ENCODE data around the gene SYNGR3.

SYNGR3 gene

GRCh38 chr16:2039274-2040031 is 49.7 kb downstream of the SYNGR3 start:
- Histone ChIP-seq H3K79me2 (ENCODE audit: insufficient read depth, low read length) (no peaks in the 10 kb centered on the region), H4K20me1 (ENCODE audit: low read depth, low read length) (no peaks in the 10 kb centered on the region), H3K4me3 (ENCODE audit: insufficient read depth, low read length, poor library complexity, severe bottlenecking) (no peak overlapping the region), H3F3A (ENCODE audit: insufficient read depth) (no peaks in the 10 kb centered on the region), H3K9ac (ENCODE audit: low read length) (no peak overlapping the region), H3K27me3 (ENCODE audit: low read length) (no peaks in the 10 kb centered on the region), H2AFZ (ENCODE audit: low read depth, low read length, severe bottlenecking) (no peak overlapping the region), H3K9me2 (replicated peaks; ENCODE audit: insufficient read depth, low read length) (no peaks in the 10 kb centered on the region), H3K27ac (ENCODE audit: low read depth, low read length) (no peak overlapping the region), H3K36me3 (ENCODE audit: low read length) (no peaks in the 10 kb centered on the region), H3K4me2 (ENCODE audit: low read depth, low read length, poor library complexity, severe bottlenecking) (no peak overlapping the region), H3K9me3 (ENCODE audit: insufficient read depth, low read length) (no peaks in the 10 kb centered on the region)
- TF ChIP-seq, protein P1, sequence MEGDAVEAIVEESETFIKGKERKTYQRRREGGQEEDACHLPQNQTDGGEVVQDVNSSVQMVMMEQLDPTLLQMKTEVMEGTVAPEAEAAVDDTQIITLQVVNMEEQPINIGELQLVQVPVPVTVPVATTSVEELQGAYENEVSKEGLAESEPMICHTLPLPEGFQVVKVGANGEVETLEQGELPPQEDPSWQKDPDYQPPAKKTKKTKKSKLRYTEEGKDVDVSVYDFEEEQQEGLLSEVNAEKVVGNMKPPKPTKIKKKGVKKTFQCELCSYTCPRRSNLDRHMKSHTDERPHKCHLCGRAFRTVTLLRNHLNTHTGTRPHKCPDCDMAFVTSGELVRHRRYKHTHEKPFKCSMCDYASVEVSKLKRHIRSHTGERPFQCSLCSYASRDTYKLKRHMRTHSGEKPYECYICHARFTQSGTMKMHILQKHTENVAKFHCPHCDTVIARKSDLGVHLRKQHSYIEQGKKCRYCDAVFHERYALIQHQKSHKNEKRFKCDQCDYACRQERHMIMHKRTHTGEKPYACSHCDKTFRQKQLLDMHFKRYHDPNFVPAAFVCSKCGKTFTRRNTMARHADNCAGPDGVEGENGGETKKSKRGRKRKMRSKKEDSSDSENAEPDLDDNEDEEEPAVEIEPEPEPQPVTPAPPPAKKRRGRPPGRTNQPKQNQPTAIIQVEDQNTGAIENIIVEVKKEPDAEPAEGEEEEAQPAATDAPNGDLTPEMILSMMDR (IDR thresholded peaks at IDR 0.05; ENCODE audit: insufficient read depth, low read length, poor library complexity, severe bottlenecking): no peak
- TF ChIP-seq EZH2phosphoT487 (conservative IDR thresholded peaks at IDR 0.05; ENCODE audit: low read length): no peak

GRCh38 chr16:2040041-2040786 is 50.4 kb downstream of the SYNGR3 start:
- no peaks in the 10 kb centered on the region for H3F3A ChIP-seq (ENCODE audit: insufficient read depth)
- H3K36me3 ChIP-seq (ENCODE audit: low read length): no peaks in the 10 kb centered on the region
- H3K9ac ChIP-seq (ENCODE audit: low read length): no peak overlapping the region
- no peaks in the 10 kb centered on the region for H3K9me3 ChIP-seq (ENCODE audit: insufficient read depth, low read length)
- no peaks in the 10 kb centered on the region for H3K27me3 ChIP-seq (ENCODE audit: low read length)
- H3K27ac ChIP-seq (ENCODE audit: low read depth, low read length): no peak overlapping the region
- H4K20me1 ChIP-seq (ENCODE audit: low read depth, low read length): no peaks in the 10 kb centered on the region
- H3K4me3 ChIP-seq (ENCODE audit: insufficient read depth, low read length, poor library complexity, severe bottlenecking): no peak overlapping the region
- H3K9me2 ChIP-seq (replicated peaks; ENCODE audit: insufficient read depth, low read length): no peaks in the 10 kb centered on the region
- H3K79me2 ChIP-seq (ENCODE audit: insufficient read depth, low read length): no peaks in the 10 kb centered on the region
- TF ChIP-seq, protein P1 (IDR thresholded peaks at IDR 0.05; ENCODE audit: insufficient read depth, low read length, poor library complexity, severe bottlenecking): no peak
- no peak for TF ChIP-seq EZH2phosphoT487 (conservative IDR thresholded peaks at IDR 0.05; ENCODE audit: low read length)
- H3K4me2 ChIP-seq (ENCODE audit: low read depth, low read length, poor library complexity, severe bottlenecking): no peak overlapping the region
- H2AFZ ChIP-seq (ENCODE audit: low read depth, low read length, severe bottlenecking): no peak overlapping the region

- H3K9me2 ChIP-seq (replicated peaks; ENCODE audit: insufficient read depth, low read length): no peaks in the 10 kb centered on the region
- no peaks in the 10 kb centered on the region for H3K36me3 ChIP-seq (ENCODE audit: low read length)
- no peaks in the 10 kb centered on the region for H3K27me3 ChIP-seq (ENCODE audit: low read length)
- no peak overlapping the region for H3K4me2 ChIP-seq (ENCODE audit: low read depth, low read length, poor library complexity, severe bottlenecking)
- no peak overlapping the region for H2AFZ ChIP-seq (ENCODE audit: low read depth, low read length, severe bottlenecking)
- H3K4me3 ChIP-seq (ENCODE audit: insufficient read depth, low read length, poor library complexity, severe bottlenecking): no peak overlapping the region
- TF ChIP-seq EZH2phosphoT487 (conservative IDR thresholded peaks at IDR 0.05; ENCODE audit: low read length): no peak
- TF ChIP-seq, protein P1 (IDR thresholded peaks at IDR 0.05; ENCODE audit: insufficient read depth, low read length, poor library complexity, severe bottlenecking): no peak
- H3K9ac ChIP-seq (ENCODE audit: low read length): no peak overlapping the region
- H4K20me1 ChIP-seq (ENCODE audit: low read depth, low read length): no peaks in the 10 kb centered on the region
- no peaks in the 10 kb centered on the region for H3K79me2 ChIP-seq (ENCODE audit: insufficient read depth, low read length)
- H3K27ac ChIP-seq (ENCODE audit: low read depth, low read length): no peak overlapping the region
- no peaks in the 10 kb centered on the region for H3F3A ChIP-seq (ENCODE audit: insufficient read depth)
- H3K9me3 ChIP-seq (ENCODE audit: insufficient read depth, low read length): no peaks in the 10 kb centered on the region
Measured at GRCh38 chr16:2040787-2041522, 51.2 kb downstream of the SYNGR3 start.

Measured in SU-DHL-6 (cell line).